B cell (primary cell): ENCODE measurements around the gene XPO6. TPM values are rescaled to one million over a fixed set of nuclear protein-coding genes. Genes with fewer than 3 reads are reported as not detected.

Experiments used
- ATAC-seq: fragments of 200-7000 bp; cut with Tn5 transposase; one replicate; pipeline ENCODE4 v1.10.0; 2021; ENCODE audit warnings: low read depth, mild to moderate bottlenecking, moderate number of reproducible peaks, moderate library complexity
- CTCF ChIA-PET: fragments of 350-600 bp; sonication (Branson Sonifier 250); formaldehyde crosslinking; loops from one replicate; lab custom pipeline; 2021; ENCODE audit warnings: antibody characterized with exemption, inconsistent platforms; lab: Charles Lee
- POLR2A ChIA-PET: fragments of 350-600 bp; sonication (Branson Sonifier 250); formaldehyde crosslinking; loops from one replicate; lab custom pipeline; 2021; ENCODE audit warnings: antibody characterized with exemption; lab: Charles Lee
- DNase-seq: peaks from one replicate; pipeline ENCODE4 v3.0.0; 2013
- H2AFZ ChIP-seq: 2 replicates; pipeline ENCODE4 v1.6.1; 2012; ENCODE audit warnings: mild to moderate bottlenecking, low read depth, low read length; ENCODE audit not compliant: insufficient read depth, poor library complexity, severe bottlenecking
- H3K27ac ChIP-seq, 2 donors: 1 replicate in 1 of 2; 2 replicates in 1 of 2; pipeline ENCODE4 v1.5.1; 2012 to 2013; ENCODE audit warnings: low read length in 2 of 2, mild to moderate bottlenecking in 2 of 2, moderate library complexity in 1 of 2
- H3K27me3 ChIP-seq, 4 experiments: fragments of 200-600 bp in 1 of 4; sonication (generic) in 1 of 4; replicated peaks in 1 of 4; 1 replicate in 2 of 4; 2 replicates in 2 of 4; pipeline versions ENCODE4 v1.6.1 to v1.7.0; 2013 to 2016; ENCODE audit warnings: low read length in 3 of 4, mild to moderate bottlenecking in 2 of 4, mixed read lengths in 1 of 4, moderate library complexity in 1 of 4; ENCODE audit not compliant: insufficient read depth in 4 of 4, control insufficient read depth in 3 of 4; ENCODE audit errors: control extremely low read depth in 1 of 4
- H3K36me3 ChIP-seq, 2 experiments: replicated peaks in 1 of 2; 1 replicate in 1 of 2; 2 replicates in 1 of 2; pipeline versions ENCODE4 v1.6.1 to v1.7.1; 2013; ENCODE audit warnings: low read length in 1 of 2; ENCODE audit not compliant: insufficient read depth in 2 of 2, control insufficient read depth in 1 of 2; ENCODE audit errors: control extremely low read depth in 1 of 2, extremely low read depth in 1 of 2
- H3K4me1 ChIP-seq, 2 donors: fragments of 200-600 bp in 1 of 2; sonication (generic) in 1 of 2; 1 replicate in 1 of 2; 2 replicates in 1 of 2; pipeline versions ENCODE4 v1.5.1 to v1.6.1; 2013 to 2017; ENCODE audit warnings: low read length in 2 of 2; ENCODE audit not compliant: control insufficient read depth in 2 of 2, insufficient read depth in 2 of 2
- H3K4me2 ChIP-seq: replicated peaks from 2 replicates; pipeline ENCODE3; 2012; ENCODE audit warnings: mild to moderate bottlenecking, low read depth, low read length; ENCODE audit not compliant: poor library complexity, severe bottlenecking
- H3K4me3 ChIP-seq, 5 experiments: fragments of 200-600 bp in 1 of 5; sonication (generic) in 1 of 5; 1 replicate in 3 of 5; 2 replicates in 2 of 5; pipeline versions ENCODE4 v1.5.1 to v1.7.0; 2011 to 2016; ENCODE audit warnings: low read length in 4 of 5, mild to moderate bottlenecking in 4 of 5, low read depth in 2 of 5, control low read depth in 1 of 5, moderate library complexity in 1 of 5; ENCODE audit not compliant: insufficient read depth in 1 of 5; ENCODE audit errors: control extremely low read depth in 1 of 5, extremely low read depth in 1 of 5
- H3K79me2 ChIP-seq: fragments of 200-600 bp; sonication (generic); one replicate; pipeline ENCODE4 v1.6.0; 2016; ENCODE audit warnings: low read length; ENCODE audit not compliant: control insufficient read depth, insufficient read depth
- H3K9ac ChIP-seq: fragments of 200-600 bp; sonication (generic); 2 replicates; pipeline ENCODE4 v1.6.1; 2017; ENCODE audit warnings: mild to moderate bottlenecking, low read length, moderate library complexity
- H3K9me3 ChIP-seq, 3 donors: one replicate each; pipeline versions ENCODE4 v1.6.1 to v1.7.1; 2013; ENCODE audit warnings: low read length in 2 of 3; ENCODE audit not compliant: control insufficient read depth in 2 of 3, insufficient read depth in 1 of 3; ENCODE audit errors: control extremely low read depth in 1 of 3
- H4K20me1 ChIP-seq: 2 replicates; pipeline ENCODE4 v1.6.0; 2012; ENCODE audit warnings: mild to moderate bottlenecking, low read length; ENCODE audit not compliant: insufficient read depth, control insufficient read depth, poor library complexity, severe bottlenecking
- H3K27ac Mint-ChIP-seq: one replicate; pipeline ENCODE4 v1.8.0; 2021; ENCODE audit warnings: mixed read lengths
- H3K27me3 Mint-ChIP-seq: one replicate; pipeline ENCODE4 v1.8.0; 2021; ENCODE audit warnings: mixed read lengths
- H3K4me1 Mint-ChIP-seq: one replicate; pipeline ENCODE4 v1.8.0; 2021; ENCODE audit warnings: mixed read lengths
- H3K4me3 Mint-ChIP-seq: one replicate; pipeline ENCODE4 v1.8.0; 2021; ENCODE audit warnings: mixed read lengths
- H3K9me3 Mint-ChIP-seq: one replicate; pipeline ENCODE4 v1.8.0; 2022; ENCODE audit warnings: mixed read lengths; ENCODE audit not compliant: insufficient read depth
- EZH2 ChIP-seq: IDR thresholded peaks from 2 replicates; pipeline ENCODE4 v1.6.1; 2012; ENCODE audit warnings: borderline replicate concordance, low read depth, mild to moderate bottlenecking, moderate library complexity, low read length; ENCODE audit not compliant: insufficient read depth, poor library complexity, severe bottlenecking
- WGBS: methylation state at CpG from one replicate; pipeline ENCODE4 v1.1.5; 2013; ENCODE audit warnings: missing lambda C conversion rate; ENCODE audit not compliant: insufficient coverage; 5-methylcytosine and 5-hydroxymethylcytosine counted together
- intact Hi-C: fragments of 100-400 bp; cut with micrococcal nuclease; formaldehyde crosslinking; loops from one replicate; pipeline ENCODE4 v1.10.0; 2022
- polyA plus RNA-seq: library from polyadenylated mRNA; depleted of rRNA; stranded (reverse); fragments of >200 nt; gene quantifications from 2 replicates; pipeline ENCODE4 v1.2.3, GENCODE V29; 2012
- total RNA-seq, 2 donors: library from RNA; stranded (reverse); fragments of 120-200 nt in 1 of 2; gene quantifications; 1 replicate in 1 of 2; 2 replicates in 1 of 2; pipeline versions ENCODE4 v1.2.3 to v1.2.4, GENCODE V29; 2013 to 2022
- TF ChIP-seq, protein P1 (sequence below): fragments of 200-600 bp; IDR thresholded peaks from one replicate; pipeline ENCODE4 v1.8.0; 2022; ENCODE audit warnings: antibody characterized with exemption, mild to moderate bottlenecking

Gene XPO6
- total and polyA plus RNA-seq, 2 donors (not counting 1 experiment from before 2014, with no cell fraction given), result 259 to 303 TPM

DNA sequence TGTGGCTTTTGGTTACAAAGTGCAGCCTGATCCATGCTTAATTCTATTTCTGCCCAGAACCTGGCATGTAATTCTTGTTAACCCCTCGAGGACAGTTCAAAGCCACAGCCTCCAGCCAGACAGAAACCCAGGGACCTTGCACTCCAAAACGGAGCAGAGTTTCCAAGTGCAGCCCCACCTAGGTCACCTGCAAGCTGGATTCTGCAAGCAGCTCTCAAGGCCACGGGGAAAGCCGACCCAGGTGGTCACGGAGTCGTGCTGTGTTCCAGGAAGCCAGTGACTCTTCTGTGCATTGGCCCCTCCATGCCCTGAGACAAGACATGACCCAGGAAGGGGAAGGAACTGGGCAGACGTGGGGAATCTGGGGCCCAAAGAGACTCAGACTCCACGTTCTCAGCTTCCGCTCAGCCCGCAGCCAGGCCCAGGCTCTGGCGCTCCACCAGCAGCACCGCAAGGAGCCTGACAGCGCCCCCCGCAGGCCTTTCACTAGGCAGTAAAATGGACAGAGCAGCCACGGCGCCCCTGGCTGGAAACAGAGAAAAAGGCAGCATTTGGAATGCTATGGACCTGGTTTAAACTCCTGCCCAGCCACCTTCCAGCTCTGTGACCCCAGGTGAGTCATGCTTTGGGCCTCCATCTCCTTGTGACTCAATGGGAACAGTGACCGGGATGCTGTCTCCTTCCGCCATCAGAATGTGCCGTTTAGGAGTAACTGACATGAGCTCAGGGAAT is 121.0 kb downstream of the XPO6 start:
- TF ChIP-seq EZH2, result no peak
- TF ChIP-seq, protein P1, sequence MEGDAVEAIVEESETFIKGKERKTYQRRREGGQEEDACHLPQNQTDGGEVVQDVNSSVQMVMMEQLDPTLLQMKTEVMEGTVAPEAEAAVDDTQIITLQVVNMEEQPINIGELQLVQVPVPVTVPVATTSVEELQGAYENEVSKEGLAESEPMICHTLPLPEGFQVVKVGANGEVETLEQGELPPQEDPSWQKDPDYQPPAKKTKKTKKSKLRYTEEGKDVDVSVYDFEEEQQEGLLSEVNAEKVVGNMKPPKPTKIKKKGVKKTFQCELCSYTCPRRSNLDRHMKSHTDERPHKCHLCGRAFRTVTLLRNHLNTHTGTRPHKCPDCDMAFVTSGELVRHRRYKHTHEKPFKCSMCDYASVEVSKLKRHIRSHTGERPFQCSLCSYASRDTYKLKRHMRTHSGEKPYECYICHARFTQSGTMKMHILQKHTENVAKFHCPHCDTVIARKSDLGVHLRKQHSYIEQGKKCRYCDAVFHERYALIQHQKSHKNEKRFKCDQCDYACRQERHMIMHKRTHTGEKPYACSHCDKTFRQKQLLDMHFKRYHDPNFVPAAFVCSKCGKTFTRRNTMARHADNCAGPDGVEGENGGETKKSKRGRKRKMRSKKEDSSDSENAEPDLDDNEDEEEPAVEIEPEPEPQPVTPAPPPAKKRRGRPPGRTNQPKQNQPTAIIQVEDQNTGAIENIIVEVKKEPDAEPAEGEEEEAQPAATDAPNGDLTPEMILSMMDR, result no peak
- H3K9ac ChIP-seq, result no peak overlapping the region
- H3K36me3 ChIP-seq, result no peaks in the 10 kb centered on the region
- Mint-ChIP-seq H3K27me3 (no peaks in the 10 kb centered on the region), H3K9me3 (no peaks in the 10 kb centered on the region), H3K27ac (no peak overlapping the region), H3K4me1 (peaks cover 2% of the 10 kb centered on the region), H3K4me3 (no peak overlapping the region)
- H3K27ac ChIP-seq, result no peak overlapping the region
- ChIA-PET CTCF (no interaction called here), POLR2A (no interaction called here)
- H4K20me1 ChIP-seq, result peaks cover 7% of the 10 kb centered on the region
- no peak overlapping the region for H2AFZ ChIP-seq
- H3K9me3 ChIP-seq, result no peaks in the 10 kb centered on the region
- intact Hi-C loops, result no loop called here
- no peak overlapping the region for H3K4me3 ChIP-seq
- DNase-seq, result no peak
- H3K4me2 ChIP-seq, result no peak overlapping the region
- H3K79me2 ChIP-seq, result no peaks in the 10 kb centered on the region
- H3K4me1 ChIP-seq, result no peaks in the 10 kb centered on the region
- WGBS, result 88% methylated on average over 19 of the region's 19 CpGs
- no peaks in the 10 kb centered on the region for H3K27me3 ChIP-seq
- ATAC-seq, result no peak

DNA sequence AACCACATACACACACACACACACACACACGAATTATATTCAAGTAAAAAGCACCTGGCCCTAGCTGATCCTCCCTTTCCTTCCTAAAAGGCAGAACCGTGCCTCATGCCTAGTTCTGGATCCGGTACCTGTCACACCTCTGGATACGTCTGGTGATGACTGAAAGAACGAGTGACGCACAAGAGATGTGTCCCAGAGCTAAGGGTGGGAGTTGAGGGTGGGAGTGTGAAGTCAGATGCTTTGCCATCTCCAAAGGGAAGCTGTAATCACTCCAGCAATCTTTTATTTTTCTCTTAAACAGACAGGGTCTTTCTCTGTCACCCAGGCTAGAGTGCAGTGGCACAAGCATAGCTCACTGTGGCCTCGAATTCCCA is 121.8 kb downstream of the XPO6 start:
- Mint-ChIP-seq H3K4me1 (peaks cover 2% of the 10 kb centered on the region), H3K27ac (no peak overlapping the region), H3K27me3 (no peaks in the 10 kb centered on the region), H3K9me3 (no peaks in the 10 kb centered on the region), H3K4me3 (no peak overlapping the region)
- H3K4me3 ChIP-seq, result no peak overlapping the region
- no peaks in the 10 kb centered on the region for H3K9me3 ChIP-seq
- DNase-seq (no peak), ATAC-seq (no peak)
- peaks cover 7% of the 10 kb centered on the region for H4K20me1 ChIP-seq
- no peak overlapping the region for H2AFZ ChIP-seq
- no peak overlapping the region for H3K4me2 ChIP-seq
- no peak overlapping the region for H3K27ac ChIP-seq
- H3K9ac ChIP-seq, result no peak overlapping the region
- 83% methylated on average over 2 of the region's 7 CpGs for WGBS
- H3K27me3 ChIP-seq, result no peaks in the 10 kb centered on the region
- no peak for TF ChIP-seq EZH2
- TF ChIP-seq, protein P1, result no peak
- ChIA-PET POLR2A (no interaction called here), CTCF (no interaction called here)
- H3K36me3 ChIP-seq, result no peaks in the 10 kb centered on the region
- H3K4me1 ChIP-seq, result no peaks in the 10 kb centered on the region
- intact Hi-C loops, result no loop called here
- no peaks in the 10 kb centered on the region for H3K79me2 ChIP-seq
